ENCODE results near the gene CREB3L2.

Gene CREB3L2

DNA sequence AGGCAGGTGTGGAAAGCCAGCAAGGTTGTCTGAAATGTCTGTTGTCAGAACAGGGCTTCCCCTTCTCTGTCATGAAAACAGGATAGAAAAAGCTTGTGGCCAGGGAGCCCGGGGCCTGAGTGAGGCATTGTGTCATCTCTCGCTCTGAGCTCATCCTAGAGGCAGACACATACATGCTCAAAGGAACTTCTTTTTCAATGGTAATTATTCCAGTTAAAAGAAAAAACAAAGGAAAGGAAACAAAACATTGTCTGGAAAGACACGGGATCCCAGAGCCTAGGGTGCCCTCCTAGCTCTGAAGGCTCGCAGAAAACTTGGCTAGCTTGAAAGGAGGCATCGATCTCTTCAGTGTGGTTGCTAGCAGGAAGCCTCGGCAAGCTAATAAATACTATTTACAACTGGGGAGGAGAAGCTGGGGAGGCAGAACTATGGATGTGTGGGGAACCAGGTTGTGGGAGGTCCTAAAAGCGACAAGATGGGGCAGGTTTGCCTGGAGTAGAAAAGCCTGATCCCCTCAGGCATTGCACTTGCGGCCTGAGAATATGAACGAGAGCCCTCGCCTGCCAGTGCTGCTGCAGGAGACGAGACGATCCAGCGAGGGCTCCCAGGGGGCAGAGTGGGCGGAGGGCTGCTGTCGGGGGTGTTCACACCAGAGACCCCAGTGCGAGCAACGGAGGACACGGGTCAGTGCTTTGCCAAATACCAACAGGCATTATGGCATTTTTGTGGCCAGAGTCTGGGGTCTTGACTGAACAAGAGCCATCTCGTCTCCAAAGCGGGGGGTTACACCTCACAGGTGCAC, 122.3 kb downstream of the CREB3L2 start:
- H3K27ac ChIP-seq (ENCODE audit: low read depth, low read length), result peak overlapping the region; percentile 88
- peaks cover 76% of the 10 kb centered on the region for H3K36me3 ChIP-seq (ENCODE audit: control insufficient read depth, insufficient read depth, low read length)
- peaks cover 12% of the 10 kb centered on the region for H3K9me3 ChIP-seq (ENCODE audit: control insufficient read depth, insufficient read depth, low read depth, low read length)
- peaks cover 42% of the 10 kb centered on the region for H3K4me1 ChIP-seq (ENCODE audit: control insufficient read depth, insufficient read depth, low read length)
- no peak overlapping the region for H3K4me3 ChIP-seq (ENCODE audit: low read depth, low read length)
- peak overlapping the region; percentile 67 for H3K9ac ChIP-seq (ENCODE audit: low read length)
- no peaks in the 10 kb centered on the region for H3K27me3 ChIP-seq (ENCODE audit: control insufficient read depth, insufficient read depth, low read length)

DNA sequence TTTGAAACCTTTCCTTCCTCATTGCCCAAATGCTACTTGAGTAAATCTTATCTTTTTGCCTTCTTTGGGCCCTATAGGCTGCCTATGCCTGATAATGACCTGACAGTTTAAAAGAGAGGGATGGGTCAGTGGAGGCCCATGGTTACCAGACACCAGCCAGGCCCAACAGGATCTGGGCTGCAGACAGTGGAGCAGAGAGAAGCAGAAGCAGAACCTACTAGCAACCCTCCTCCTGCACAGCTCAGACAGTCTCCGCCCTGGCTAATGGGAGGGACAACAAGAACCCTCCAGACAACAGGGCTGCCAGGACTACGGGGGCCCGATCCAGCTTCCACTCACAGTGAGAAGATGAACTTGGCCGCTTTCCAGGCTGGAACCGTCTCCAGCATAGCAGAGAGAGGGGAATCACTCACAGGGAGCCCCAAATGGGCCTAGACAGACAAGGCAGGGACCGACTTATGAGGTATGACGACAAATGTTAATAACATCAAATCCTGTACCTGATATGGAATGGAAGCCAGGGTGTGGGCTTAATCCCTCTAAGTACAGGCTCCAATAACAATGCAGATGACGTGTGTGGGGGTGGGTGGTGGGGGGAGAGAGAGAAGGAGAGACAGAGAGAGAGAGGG, 123.4 kb downstream of the CREB3L2 start:
- Histone ChIP-seq H3K36me3 (ENCODE audit: control insufficient read depth, insufficient read depth, low read length) (peaks cover 79% of the 10 kb centered on the region), H3K9ac (ENCODE audit: low read length) (peak overlapping the region; percentile 14), H3K27me3 (ENCODE audit: control insufficient read depth, insufficient read depth, low read length) (no peaks in the 10 kb centered on the region), H3K27ac (ENCODE audit: low read depth, low read length) (peak overlapping the region; percentile 88), H3K4me3 (ENCODE audit: low read depth, low read length) (no peak overlapping the region), H3K4me1 (ENCODE audit: control insufficient read depth, insufficient read depth, low read length) (peaks cover 42% of the 10 kb centered on the region), H3K9me3 (ENCODE audit: control insufficient read depth, insufficient read depth, low read depth, low read length) (peaks cover 12% of the 10 kb centered on the region)

DNA sequence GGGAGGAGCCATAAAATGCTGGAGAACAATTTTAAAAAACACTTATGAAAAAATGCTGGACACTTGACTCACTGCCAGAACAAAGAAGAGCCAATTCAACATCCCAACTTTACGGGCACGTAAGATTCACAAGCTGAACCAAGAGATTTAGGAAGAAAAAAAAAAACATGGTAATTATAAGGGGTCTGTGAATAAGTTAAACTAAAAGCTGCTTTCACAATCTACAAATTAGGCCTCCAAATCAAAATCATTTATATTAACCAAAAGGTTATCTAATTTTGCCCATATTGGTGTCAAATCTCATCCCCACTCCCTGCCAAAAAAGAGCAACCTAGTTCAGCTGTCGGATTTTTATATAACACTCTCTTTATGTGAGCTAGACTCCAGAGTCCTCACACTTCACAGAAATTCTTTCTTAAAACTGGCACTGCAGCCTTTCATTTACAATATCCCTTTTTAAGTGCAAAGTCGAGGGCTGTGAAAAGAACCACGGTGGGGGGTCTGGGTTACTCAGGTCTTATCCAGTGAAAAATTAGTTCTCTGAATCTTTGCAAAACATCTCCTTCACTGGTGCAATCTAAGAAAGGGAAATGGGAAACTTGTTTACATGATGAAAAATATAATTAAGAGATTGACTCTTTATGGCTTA, 124.7 kb downstream of the CREB3L2 start:
- Histone ChIP-seq H3K9me3 (ENCODE audit: control insufficient read depth, insufficient read depth, low read depth, low read length) (peaks cover 12% of the 10 kb centered on the region), H3K36me3 (ENCODE audit: control insufficient read depth, insufficient read depth, low read length) (peaks cover 74% of the 10 kb centered on the region), H3K4me3 (ENCODE audit: low read depth, low read length) (no peak overlapping the region), H3K27ac (ENCODE audit: low read depth, low read length) (peak overlapping the region; percentile 88), H3K27me3 (ENCODE audit: control insufficient read depth, insufficient read depth, low read length) (no peaks in the 10 kb centered on the region), H3K9ac (ENCODE audit: low read length) (no peak overlapping the region), H3K4me1 (ENCODE audit: control insufficient read depth, insufficient read depth, low read length) (peaks cover 42% of the 10 kb centered on the region)

DNA sequence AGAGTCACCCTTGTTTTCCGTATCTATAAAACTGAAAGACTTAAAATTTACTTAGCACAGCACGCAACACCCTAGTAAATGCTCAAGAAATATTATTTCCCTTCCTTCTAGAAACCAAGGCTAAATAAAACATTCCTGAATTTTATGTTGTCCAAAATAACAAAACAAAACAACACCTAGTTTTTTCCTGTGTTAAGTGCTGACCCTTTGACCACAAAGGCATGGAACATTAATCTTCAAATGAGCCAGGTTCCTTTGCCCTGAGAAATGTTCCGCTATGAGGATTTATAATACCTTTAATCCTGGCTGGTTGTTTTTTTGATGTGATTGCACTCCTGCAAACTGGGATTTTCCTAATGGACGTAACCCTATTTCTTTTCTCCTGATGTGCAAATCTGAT, 126.1 kb downstream of the CREB3L2 start:
- Histone ChIP-seq H3K27me3 (ENCODE audit: control insufficient read depth, insufficient read depth, low read length) (no peaks in the 10 kb centered on the region), H3K4me1 (ENCODE audit: control insufficient read depth, insufficient read depth, low read length) (peaks cover 42% of the 10 kb centered on the region), H3K9ac (ENCODE audit: low read length) (no peak overlapping the region), H3K9me3 (ENCODE audit: control insufficient read depth, insufficient read depth, low read depth, low read length) (peaks cover 5% of the 10 kb centered on the region; the same call in 1 of the 2 replicates), H3K36me3 (ENCODE audit: control insufficient read depth, insufficient read depth, low read length) (peaks cover 65% of the 10 kb centered on the region), H3K4me3 (ENCODE audit: low read depth, low read length) (no peak overlapping the region), H3K27ac (ENCODE audit: low read depth, low read length) (no peak overlapping the region)

DNA sequence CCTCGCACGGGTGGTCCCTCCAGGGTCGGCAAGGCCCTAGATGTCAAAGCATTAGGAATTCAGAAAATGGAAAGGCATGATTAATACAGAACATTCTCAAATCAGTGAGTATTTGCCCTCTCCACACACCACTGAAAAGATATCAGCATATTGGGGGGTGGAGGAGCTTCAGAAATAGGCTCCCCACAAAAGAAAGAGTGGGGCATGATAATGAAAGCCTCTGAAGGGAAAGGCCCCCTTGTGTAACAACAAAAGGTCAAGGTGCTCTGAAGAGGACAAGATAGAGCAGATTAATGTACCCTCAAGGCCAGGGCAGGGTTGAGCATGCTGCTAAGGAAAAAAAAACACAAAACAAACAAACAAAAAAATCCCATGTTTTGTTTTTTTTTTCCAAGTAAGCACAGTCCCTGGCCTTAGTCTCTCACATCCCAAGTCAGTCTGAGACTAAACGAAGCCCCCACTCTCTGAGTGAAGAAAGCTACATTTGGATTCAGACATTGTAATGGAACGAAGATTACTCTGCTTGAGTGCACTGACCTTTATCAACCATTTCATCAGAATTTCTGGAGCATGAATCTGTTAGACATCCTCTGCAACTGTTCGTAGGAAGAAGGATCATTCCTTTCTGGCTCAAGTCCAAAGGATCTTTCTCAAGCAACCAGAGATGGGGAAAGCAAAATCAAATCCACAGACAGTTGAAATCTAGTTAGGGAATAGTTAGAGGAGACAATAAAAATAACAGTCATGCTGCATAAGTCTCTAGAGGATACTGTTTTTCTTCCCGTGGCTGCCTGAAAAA, 127.7 kb downstream of the CREB3L2 start:
- Histone ChIP-seq H3K27ac (ENCODE audit: low read depth, low read length) (no peak overlapping the region), H3K36me3 (ENCODE audit: control insufficient read depth, insufficient read depth, low read length) (peaks cover 56% of the 10 kb centered on the region), H3K9ac (ENCODE audit: low read length) (no peak overlapping the region)

DNA sequence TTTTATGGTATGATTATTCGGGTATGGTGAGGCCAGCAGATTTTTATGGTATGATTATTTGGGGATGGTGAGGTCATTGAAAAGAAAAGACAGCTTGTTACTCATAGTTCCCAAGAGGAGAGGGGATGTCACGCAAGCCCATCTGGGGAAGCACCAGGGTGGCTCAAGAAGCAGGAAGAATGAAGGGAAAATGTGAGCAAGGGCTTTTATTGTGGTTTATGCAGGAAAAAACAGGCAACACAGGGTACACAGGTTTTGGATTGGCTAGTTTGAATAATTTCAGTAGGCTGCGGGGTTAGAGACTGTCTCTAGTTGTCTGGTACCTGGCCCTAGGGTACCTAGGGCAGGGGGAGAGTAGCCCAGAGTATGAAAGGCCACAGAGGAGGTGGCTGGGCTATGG, 128.4 kb downstream of the CREB3L2 start:
- H3K4me3 ChIP-seq (ENCODE audit: low read depth, low read length), result no peak overlapping the region
- H3K36me3 ChIP-seq (ENCODE audit: control insufficient read depth, insufficient read depth, low read length), result peaks cover 52% of the 10 kb centered on the region
- peaks cover 8% of the 10 kb centered on the region; the same call in 1 of the 2 replicates for H3K9me3 ChIP-seq (ENCODE audit: control insufficient read depth, insufficient read depth, low read depth, low read length)
- peaks cover 20% of the 10 kb centered on the region for H3K4me1 ChIP-seq (ENCODE audit: control insufficient read depth, insufficient read depth, low read length)
- no peak overlapping the region for H3K27ac ChIP-seq (ENCODE audit: low read depth, low read length)
- no peaks in the 10 kb centered on the region for H3K27me3 ChIP-seq (ENCODE audit: control insufficient read depth, insufficient read depth, low read length)
- H3K9ac ChIP-seq (ENCODE audit: low read length), result no peak overlapping the region

More for the DNA sequence above, 127.7 kb downstream of the CREB3L2 start:
- peaks cover 8% of the 10 kb centered on the region; the same call in 1 of the 2 replicates for H3K9me3 ChIP-seq (ENCODE audit: control insufficient read depth, insufficient read depth, low read depth, low read length)
- H3K4me3 ChIP-seq (ENCODE audit: low read depth, low read length), result no peak overlapping the region
- peaks cover 26% of the 10 kb centered on the region for H3K4me1 ChIP-seq (ENCODE audit: control insufficient read depth, insufficient read depth, low read length)
- H3K27me3 ChIP-seq (ENCODE audit: control insufficient read depth, insufficient read depth, low read length), result no peaks in the 10 kb centered on the region

DNA sequence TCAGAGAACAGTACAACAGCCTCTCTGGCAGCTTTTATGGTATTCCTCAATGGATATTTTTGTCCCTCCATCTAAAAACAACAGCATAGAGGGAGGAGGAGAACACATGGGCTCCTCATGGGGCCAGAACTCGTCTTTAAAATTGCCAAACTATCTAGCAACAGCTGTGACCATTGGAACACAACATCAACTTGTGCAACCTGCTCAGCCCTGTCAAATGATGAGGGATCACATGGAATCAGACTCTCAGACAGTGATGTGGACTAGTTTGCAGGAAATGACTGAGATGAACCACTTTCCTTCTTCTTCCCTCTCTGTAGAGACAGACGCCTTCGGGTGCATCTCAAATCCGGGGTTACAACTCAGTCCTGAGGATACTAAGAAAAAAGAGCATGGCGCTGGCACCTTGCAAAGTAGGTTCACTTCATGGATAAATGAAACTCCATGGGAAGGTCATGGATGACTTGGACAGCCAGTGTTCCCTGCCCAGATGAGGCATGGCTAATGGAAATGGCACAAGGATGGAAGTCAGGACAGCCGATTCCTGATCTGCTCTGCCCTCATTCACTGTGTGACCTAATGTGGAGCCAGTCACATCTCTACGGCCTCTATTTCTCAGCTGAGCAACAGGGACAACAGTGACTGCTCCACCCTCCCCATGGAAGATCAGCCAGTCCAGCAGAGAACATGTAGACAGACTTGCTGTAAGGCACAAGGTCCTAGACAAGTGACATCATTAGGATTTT, 130.5 kb downstream of the CREB3L2 start:
- peaks cover 52% of the 10 kb centered on the region for H3K36me3 ChIP-seq (ENCODE audit: control insufficient read depth, insufficient read depth, low read length)
- no peak overlapping the region for H3K9ac ChIP-seq (ENCODE audit: low read length)
- no peak overlapping the region for H3K4me3 ChIP-seq (ENCODE audit: low read depth, low read length)
- no peaks in the 10 kb centered on the region for H3K4me1 ChIP-seq (ENCODE audit: control insufficient read depth, insufficient read depth, low read length)
- no peak overlapping the region for H3K27ac ChIP-seq (ENCODE audit: low read depth, low read length)
- H3K27me3 ChIP-seq (ENCODE audit: control insufficient read depth, insufficient read depth, low read length), result no peaks in the 10 kb centered on the region
- peaks cover 9% of the 10 kb centered on the region; the same call in 1 of the 2 replicates for H3K9me3 ChIP-seq (ENCODE audit: control insufficient read depth, insufficient read depth, low read depth, low read length)

DNA sequence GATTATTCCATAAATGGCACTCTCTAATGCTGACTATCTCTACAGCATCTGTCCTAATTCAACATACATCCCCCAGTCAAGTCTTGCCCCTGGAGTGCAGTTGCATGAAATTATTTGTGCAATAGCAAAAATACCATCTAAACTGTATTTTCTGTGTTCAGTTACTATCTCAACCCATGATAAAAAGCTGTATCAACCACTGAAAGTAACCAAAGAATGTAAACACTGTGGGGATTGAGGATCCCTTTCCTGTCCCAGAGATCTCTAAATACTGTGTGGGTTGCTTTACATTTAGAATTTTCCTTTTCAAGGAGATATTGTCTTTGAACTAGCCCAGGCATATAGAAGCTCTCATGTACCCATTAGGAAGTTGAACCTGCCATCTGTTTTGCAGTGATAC, 131.2 kb downstream of the CREB3L2 start:
- Histone ChIP-seq H3K4me3 (ENCODE audit: low read depth, low read length) (no peak overlapping the region), H3K27ac (ENCODE audit: low read depth, low read length) (no peak overlapping the region), H3K36me3 (ENCODE audit: control insufficient read depth, insufficient read depth, low read length) (peaks cover 52% of the 10 kb centered on the region), H3K4me1 (ENCODE audit: control insufficient read depth, insufficient read depth, low read length) (no peaks in the 10 kb centered on the region), H3K9me3 (ENCODE audit: control insufficient read depth, insufficient read depth, low read depth, low read length) (peaks cover 10% of the 10 kb centered on the region; the same call in 1 of the 2 replicates), H3K27me3 (ENCODE audit: control insufficient read depth, insufficient read depth, low read length) (no peaks in the 10 kb centered on the region), H3K9ac (ENCODE audit: low read length) (no peak overlapping the region)

DNA sequence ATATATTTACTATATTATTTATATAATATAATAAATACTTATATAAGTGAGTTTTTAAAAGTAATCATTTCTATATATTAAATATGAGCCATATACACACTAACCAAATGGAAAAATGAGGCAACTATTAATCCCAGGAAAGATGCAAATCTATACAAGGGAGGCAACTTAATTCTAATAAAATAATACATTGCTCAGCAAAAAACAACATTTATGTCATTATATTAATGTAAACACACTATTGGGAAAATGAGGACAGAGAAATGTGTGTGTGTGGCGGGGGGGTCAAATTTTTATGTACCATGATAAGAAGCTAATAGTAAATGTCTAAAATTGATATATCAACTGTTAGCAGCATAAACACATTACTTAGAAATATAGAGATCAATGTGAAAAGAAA, 131.8 kb downstream of the CREB3L2 start:
- H3K9ac ChIP-seq (ENCODE audit: low read length), result no peak overlapping the region
- no peaks in the 10 kb centered on the region for H3K27me3 ChIP-seq (ENCODE audit: control insufficient read depth, insufficient read depth, low read length)
- no peaks in the 10 kb centered on the region for H3K4me1 ChIP-seq (ENCODE audit: control insufficient read depth, insufficient read depth, low read length)
- peaks cover 52% of the 10 kb centered on the region for H3K36me3 ChIP-seq (ENCODE audit: control insufficient read depth, insufficient read depth, low read length)
- no peak overlapping the region for H3K4me3 ChIP-seq (ENCODE audit: low read depth, low read length)
- peaks cover 10% of the 10 kb centered on the region; the same call in 1 of the 2 replicates for H3K9me3 ChIP-seq (ENCODE audit: control insufficient read depth, insufficient read depth, low read depth, low read length)
- H3K27ac ChIP-seq (ENCODE audit: low read depth, low read length), result no peak overlapping the region

DNA sequence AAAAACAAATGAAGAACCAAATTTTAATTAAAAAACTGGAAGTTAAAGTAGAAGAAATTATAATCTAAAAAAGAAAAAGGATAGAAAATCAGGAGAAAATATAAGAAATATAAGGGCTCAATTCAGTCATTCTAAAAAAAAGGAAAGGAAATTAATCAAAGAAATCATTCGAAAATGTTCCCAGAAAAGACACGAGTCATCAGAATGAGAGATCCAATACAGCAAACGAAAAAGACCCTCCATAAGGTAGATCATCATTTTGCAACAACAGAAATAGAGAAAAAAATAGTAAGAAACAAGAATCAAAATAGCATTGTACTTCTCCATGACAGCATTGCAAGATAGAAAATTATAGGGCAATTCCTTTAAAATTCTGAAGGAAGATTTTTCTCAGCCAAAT, 132.6 kb downstream of the CREB3L2 start:
- Histone ChIP-seq H3K36me3 (ENCODE audit: control insufficient read depth, insufficient read depth, low read length) (peaks cover 51% of the 10 kb centered on the region), H3K9me3 (ENCODE audit: control insufficient read depth, insufficient read depth, low read depth, low read length) (peaks cover 10% of the 10 kb centered on the region; the same call in 1 of the 2 replicates), H3K4me1 (ENCODE audit: control insufficient read depth, insufficient read depth, low read length) (no peaks in the 10 kb centered on the region), H3K9ac (ENCODE audit: low read length) (no peak overlapping the region), H3K4me3 (ENCODE audit: low read depth, low read length) (no peak overlapping the region), H3K27me3 (ENCODE audit: control insufficient read depth, insufficient read depth, low read length) (no peaks in the 10 kb centered on the region), H3K27ac (ENCODE audit: low read depth, low read length) (no peak overlapping the region)

Measured in HUES6 (cell line).